GM18502 (cell line): Measurements from ENCODE around the gene TOPORS.
"Not testable (repeated sequence)": the region's sequence is repeated elsewhere in the genome, so short reads cannot be mapped to it uniquely, and the experiment has no call there.

Source experiments
- ATAC-seq: cut with Tn5 transposase; IDR thresholded peaks from one replicate; pipeline ENCODE4 v1.9.1; 2021; ENCODE audit warnings: mild to moderate bottlenecking; ENCODE audit not compliant: unreplicated experiment, poor library complexity

Gene TOPORS

GRCh38 chr9:32552172-32552872, at the start of gene TOPORS, which contains the start of gene SMIM27:
Gene TOPORS (minus strand): TSS chr9:32552586. CDS start chr9:32552436, 150 bp downstream.
Gene SMIM27 (plus strand): TSS chr9:32552327. CDS start chr9:32552435, 108 bp downstream.
- peak; percentile 78 for ATAC-seq

GRCh38 chr9:32599021-32599420, 46.6 kb upstream of the TOPORS start:
- ATAC-seq, result not testable (repeated sequence)

- no peak for ATAC-seq
Measured at GRCh38 chr9:32596936-32597335, 44.5 kb upstream of the TOPORS start.

- no peak for ATAC-seq
Measured at GRCh38 chr9:32596096-32596865, 43.9 kb upstream of the TOPORS start.

GRCh38 chr9:32590898-32591297, 38.5 kb upstream of the TOPORS start:
- ATAC-seq, result no peak

GRCh38 chr9:32590476-32590875, 38.1 kb upstream of the TOPORS start:
- ATAC-seq, result no peak

- ATAC-seq, result peak; percentile 72
Measured at GRCh38 chr9:32589083-32589723, 36.8 kb upstream of the TOPORS start.

GRCh38 chr9:32587901-32588300, 35.5 kb upstream of the TOPORS start:
- peak; percentile 61 for ATAC-seq

- no peak for ATAC-seq
Measured at GRCh38 chr9:32584784-32585183, 32.4 kb upstream of the TOPORS start.

- peak; percentile 53 for ATAC-seq
Measured at GRCh38 chr9:32581512-32582143, 29.2 kb upstream of the TOPORS start.

GRCh38 chr9:32580631-32581300, 28.4 kb upstream of the TOPORS start:
- ATAC-seq, result no peak

- ATAC-seq, result no peak
Measured at GRCh38 chr9:32579706-32580331, 27.4 kb upstream of the TOPORS start.

- no peak for ATAC-seq
Measured at GRCh38 chr9:32578976-32579375, 26.6 kb upstream of the TOPORS start.

- no peak for ATAC-seq
Measured at GRCh38 chr9:32577316-32577715, 24.9 kb upstream of the TOPORS start.

GRCh38 chr9:32574858-32575257, 22.5 kb upstream of the TOPORS start:
- ATAC-seq, result no peak

GRCh38 chr9:32573821-32574220, 21.4 kb upstream of the TOPORS start:
- ATAC-seq, result no peak

- ATAC-seq, result peak; percentile 86
Measured at GRCh38 chr9:32572900-32573523, 20.6 kb upstream of the TOPORS start, which contains the start of gene NDUFB6. Gene NDUFB6 (minus strand): TSS chr9:32573159. CDS start chr9:32573060, 99 bp downstream.

GRCh38 chr9:32571969-32572899, 19.8 kb upstream of the TOPORS start:
- peak; percentile 91 for ATAC-seq
